GM10248 (cell line): ENCODE results near the gene HCLS1.

Experiments used
- CTCF ChIA-PET: fragments of 300-600 bp; sonication (Branson Sonifier 250); formaldehyde crosslinking; extraction: SDS; loops from one replicate; lab custom pipeline; 2021; ENCODE audit warnings: antibody characterized with exemption; lab: Yijun Ruan, JAX
- POLR2A ChIA-PET: fragments of 350-650 bp; sonication (Branson Sonifier 250); formaldehyde crosslinking; extraction: SDS; loops from one replicate; lab custom pipeline; 2020; ENCODE audit warnings: antibody characterized with exemption; lab: Yijun Ruan, JAX
- DNase-seq: peaks from one replicate; pipeline ENCODE4 v3.0.0; 2012; ENCODE audit errors: extremely low spot score
- TF ChIP-seq, protein P1 (sequence below): IDR thresholded peaks from 2 replicates; pipeline ENCODE4 v1.5.1; 2012; ENCODE audit warnings: mild to moderate bottlenecking, low read depth; ENCODE audit errors: extremely low read depth, missing control alignments, control extremely low read depth

HCLS1 gene

GRCh38 chr3:121649645-121650044, 11.1 kb downstream of the HCLS1 start:
- no peak for DNase-seq
- CTCF ChIA-PET = no interaction called here
- TF ChIP-seq, protein P1, sequence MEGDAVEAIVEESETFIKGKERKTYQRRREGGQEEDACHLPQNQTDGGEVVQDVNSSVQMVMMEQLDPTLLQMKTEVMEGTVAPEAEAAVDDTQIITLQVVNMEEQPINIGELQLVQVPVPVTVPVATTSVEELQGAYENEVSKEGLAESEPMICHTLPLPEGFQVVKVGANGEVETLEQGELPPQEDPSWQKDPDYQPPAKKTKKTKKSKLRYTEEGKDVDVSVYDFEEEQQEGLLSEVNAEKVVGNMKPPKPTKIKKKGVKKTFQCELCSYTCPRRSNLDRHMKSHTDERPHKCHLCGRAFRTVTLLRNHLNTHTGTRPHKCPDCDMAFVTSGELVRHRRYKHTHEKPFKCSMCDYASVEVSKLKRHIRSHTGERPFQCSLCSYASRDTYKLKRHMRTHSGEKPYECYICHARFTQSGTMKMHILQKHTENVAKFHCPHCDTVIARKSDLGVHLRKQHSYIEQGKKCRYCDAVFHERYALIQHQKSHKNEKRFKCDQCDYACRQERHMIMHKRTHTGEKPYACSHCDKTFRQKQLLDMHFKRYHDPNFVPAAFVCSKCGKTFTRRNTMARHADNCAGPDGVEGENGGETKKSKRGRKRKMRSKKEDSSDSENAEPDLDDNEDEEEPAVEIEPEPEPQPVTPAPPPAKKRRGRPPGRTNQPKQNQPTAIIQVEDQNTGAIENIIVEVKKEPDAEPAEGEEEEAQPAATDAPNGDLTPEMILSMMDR = no peak
- POLR2A ChIA-PET = no interaction called here

GRCh38 chr3:121648219-121648958, 12.3 kb downstream of the HCLS1 start:
- DNase-seq = no peak
- TF ChIP-seq, protein P1 = no peak
- ChIA-PET CTCF (interaction anchor here (1.1 to 1.9 kb wide), 2 partner anchors 10 to 17 kb away, joined by 3 to 5 read pairs; no protein-coding TSS in a partner anchor), POLR2A (no interaction called here)

GRCh38 chr3:121645054-121645453, 15.6 kb downstream of the HCLS1 start:
- DNase-seq = no peak
- POLR2A ChIA-PET = no interaction called here
- CTCF ChIA-PET = no interaction called here
- TF ChIP-seq, protein P1 = no peak

- POLR2A ChIA-PET = no interaction called here
- no peak for DNase-seq
- TF ChIP-seq, protein P1 = no peak
- CTCF ChIA-PET = no interaction called here
These were observed 17.9 kb downstream of the HCLS1 start for GRCh38 chr3:121642601-121643314.

DNA sequence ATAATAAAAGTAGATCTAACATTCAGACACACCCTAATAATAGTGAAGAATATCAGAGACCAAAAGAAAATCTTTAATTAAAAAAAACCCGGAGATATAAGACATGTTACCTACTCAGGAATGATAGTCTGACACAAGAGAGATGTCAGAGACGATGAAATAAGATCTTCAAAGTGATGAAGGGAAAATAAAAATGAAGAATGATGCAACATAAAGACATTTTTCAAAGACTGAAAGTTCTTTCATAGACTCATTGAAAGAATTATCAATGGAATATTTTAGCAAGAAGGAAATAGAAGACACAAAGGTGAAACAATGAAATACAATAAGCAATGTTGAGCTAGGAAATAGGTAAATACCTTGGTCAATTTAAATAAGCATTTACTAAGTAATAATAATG, 19.6 kb downstream of the HCLS1 start:
- ChIA-PET POLR2A (no interaction called here), CTCF (interaction anchor here (0.7 kb wide), 1 partner anchor 10 kb away, joined by 3 read pairs; no protein-coding TSS in a partner anchor)
- no peak for DNase-seq
- TF ChIP-seq, protein P1 = no peak

GRCh38 chr3:121637922-121638321, 22.8 kb downstream of the HCLS1 start:
- CTCF ChIA-PET = interaction anchor here (0.9 to 1.9 kb wide), 3 partner anchors 9 to 43 kb away, joined by 3 to 5 read pairs (median 4); no protein-coding TSS in a partner anchor
- POLR2A ChIA-PET = no interaction called here
- TF ChIP-seq, protein P1 = no peak
- no peak for DNase-seq
